ENCODE data around the gene CHRNB2. TPM values are rescaled to one million over a fixed set of nuclear protein-coding genes. Genes with fewer than 3 reads are reported as not detected.

Gene CHRNB2
- total and polyA plus RNA-seq, 9 of the 15 experiments (the other 6 are each of a cell fraction or from before 2014, with no cell fraction given): 0.01 TPM; not detected in 8

GRCh38 chr1:154607609-154608396 lies 40.2 kb downstream of the CHRNB2 start, which contains the start of gene ADAR (continued):
- TF ChIP-seq ZNF778 (CRISPR knock-in tag; IDR thresholded peaks at IDR 0.05) (no peak), OTX1 (CRISPR knock-in tag; IDR thresholded peaks at IDR 0.05) (peak; percentile 73), ZKSCAN8 (CRISPR knock-in tag; IDR thresholded peaks at IDR 0.05) (no peak), ARHGAP35 (IDR thresholded peaks at IDR 0.05; ENCODE audit: partially characterized antibody) (peak; percentile 42), ZFPM2 (CRISPR knock-in tag; IDR thresholded peaks at IDR 0.05) (no peak), CREB5 (CRISPR knock-in tag; IDR thresholded peaks at IDR 0.05) (no peak), HOXB6 (CRISPR knock-in tag; IDR thresholded peaks at IDR 0.05; ENCODE audit: borderline replicate concordance) (no peak), CBX2 (IDR thresholded peaks at IDR 0.05; ENCODE audit: insufficient read depth, low read length, poor library complexity, severe bottlenecking) (no peak), BCLAF1 (IDR thresholded peaks at IDR 0.05; ENCODE audit: borderline replicate concordance in 1 of 2, control insufficient read depth in 1 of 2, low read depth in 2 of 2, low read length in 1 of 2) (no peak), ZNF121 (CRISPR knock-in tag; conservative IDR thresholded peaks at IDR 0.05) (no peak), ZBTB9 (CRISPR knock-in tag; IDR thresholded peaks at IDR 0.05) (peak; percentile 55; the same call in 1 of the 2 replicates), ZBTB12 (CRISPR knock-in tag; IDR thresholded peaks at IDR 0.05) (no peak), GATA2 (CRISPR knock-in tag; IDR thresholded peaks at IDR 0.05) (no peak), MYC (IDR thresholded peaks at IDR 0.05; ENCODE audit: low read depth, low read length) (peak; percentile 79), MYC (CRISPR knock-in tag; IDR thresholded peaks at IDR 0.05; ENCODE audit: borderline replicate concordance, low read depth) (no peak), ZNF696 (CRISPR knock-in tag; conservative IDR thresholded peaks at IDR 0.05) (no peak), ADNP (tag; IDR thresholded peaks at IDR 0.05) (no peak), PTBP1 (IDR thresholded peaks at IDR 0.05; ENCODE audit: low read depth, low read length) (no peak), SETDB1 (IDR thresholded peaks at IDR 0.05; ENCODE audit: low read length) (no peak), ZNF140 (CRISPR knock-in tag; IDR thresholded peaks at IDR 0.05) (no peak)
- TF ChIP-seq, protein P1, sequence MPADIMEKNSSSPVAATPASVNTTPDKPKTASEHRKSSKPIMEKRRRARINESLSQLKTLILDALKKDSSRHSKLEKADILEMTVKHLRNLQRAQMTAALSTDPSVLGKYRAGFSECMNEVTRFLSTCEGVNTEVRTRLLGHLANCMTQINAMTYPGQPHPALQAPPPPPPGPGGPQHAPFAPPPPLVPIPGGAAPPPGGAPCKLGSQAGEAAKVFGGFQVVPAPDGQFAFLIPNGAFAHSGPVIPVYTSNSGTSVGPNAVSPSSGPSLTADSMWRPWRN (IDR thresholded peaks at IDR 0.05; ENCODE audit: low read depth): no peak
